Transverse colon (tissue), 4 donors: ENCODE measurements around the gene CDH11. TPM values are rescaled to one million over a fixed set of nuclear protein-coding genes. Genes with fewer than 3 reads are reported as not detected.
A peak's percentile ranks its signal among the peaks of the same experiment; 100 is the strongest.

Experiments used
- DNase-seq: peaks from one replicate; pipeline ENCODE4 v3.0.0-alpha.2; 2019
- H3K27ac ChIP-seq, 4 donors: fragments of 200-600 bp; sonication (generic); 2 replicates each; pipeline ENCODE4 v1.5.1; 2016 to 2018; ENCODE audit warnings: inconsistent platforms in 4 of 4
- H3K27me3 ChIP-seq: fragments of 200-600 bp; sonication (generic); 2 replicates; pipeline ENCODE4 v1.5.1; 2017; ENCODE audit warnings: inconsistent platforms
- H3K36me3 ChIP-seq, 4 donors: fragments of 200-600 bp; sonication (generic); 2 replicates each; pipeline ENCODE4 v1.5.1; 2017 to 2019; ENCODE audit warnings: inconsistent platforms in 4 of 4
- H3K4me1 ChIP-seq, 4 donors: fragments of 200-600 bp; sonication (generic); 2 replicates each; pipeline ENCODE4 v1.5.1; 2017 to 2020; ENCODE audit warnings: inconsistent platforms in 4 of 4
- H3K4me3 ChIP-seq, 4 donors: fragments of 200-600 bp; sonication (generic); 1 replicate in 1 of 4; 2 replicates in 3 of 4; pipeline versions ENCODE4 v1.5.1 to v1.6.1; 2017 to 2019; ENCODE audit warnings: inconsistent platforms in 4 of 4
- H3K9me3 ChIP-seq, 2 donors: fragments of 200-600 bp; sonication (generic); 2 replicates each; pipeline ENCODE4 v1.5.1; 2017 to 2019; ENCODE audit warnings: inconsistent platforms in 2 of 2
- CTCF ChIP-seq, 5 experiments: fragments of 200-600 bp in 3 of 5; fragments of 450-650 bp in 2 of 5; sonication (generic) in 3 of 5; IDR thresholded peaks; 1 replicate in 2 of 5; 2 replicates in 3 of 5; pipeline ENCODE4 v1.5.1; 2016 to 2017; ENCODE audit warnings: antibody characterized with exemption in 5 of 5, inconsistent platforms in 3 of 5, mild to moderate bottlenecking in 2 of 5, moderate library complexity in 1 of 5
- EP300 ChIP-seq: sonication (generic); formaldehyde crosslinking; IDR thresholded peaks from one replicate; pipeline ENCODE4 v1.6.1; 2017; ENCODE audit warnings: antibody characterized with exemption, low read depth
- POLR2A ChIP-seq: fragments of 450-650 bp; IDR thresholded peaks from one replicate; pipeline ENCODE4 v1.6.1; 2016; ENCODE audit warnings: antibody characterized with exemption, mild to moderate bottlenecking, moderate library complexity
- POLR2AphosphoS5 ChIP-seq, 3 donors: sonication (generic); formaldehyde crosslinking; IDR thresholded peaks; one replicate each; pipeline ENCODE4 v1.6.1; 2016; ENCODE audit warnings: antibody characterized with exemption in 3 of 3
- WGBS, 2 donors: methylation state at CpG; one replicate each; pipeline ENCODE4 v1.1.5; 2018; ENCODE audit warnings: low coverage in 1 of 2; 5-methylcytosine and 5-hydroxymethylcytosine counted together
- in situ Hi-C, 4 donors: fragments of 200-750 bp; cut with MboI; loops; one replicate each; pipeline versions ENCODE4 v1.15.0 to v1.15.1; 2017; ENCODE audit warnings: low sequenced_read_pairs in 3 of 4, low pct_ligation_motif_present in 1 of 4, low pct_unique_long_range_greater_than_20kb in 1 of 4
- intact Hi-C: fragments of 100-400 bp; cut with DNase I; formaldehyde crosslinking; loops from one replicate; pipeline ENCODE4 v1.15.1; 2023; ENCODE audit warnings: low total_unique reads
- total RNA-seq, 4 donors: library from RNA; depleted of rRNA; stranded (reverse); fragments of >200 nt; gene quantifications; one replicate each; pipeline ENCODE4 v1.1.0, GENCODE V29; 2016

Gene CDH11
- total RNA-seq, 4 donors from 2014 or later: 8.2 to 141 (median 9.2) TPM

GRCh38 chr16:64983963-64984362, 137.9 kb downstream of the CDH11 start:
- intact Hi-C loops (no loop called here), in situ Hi-C loops (no loop called here)
- TF ChIP-seq POLR2A: no peak
- peak in 2 of 5 experiments; percentile 29 to 30 for TF ChIP-seq CTCF (IDR thresholded peaks at IDR 0.05)
- 18% methylated on average over 2 of the region's 2 CpGs; no CpG with 5 or more reads in 1 of the 2 donors for WGBS, 2 donors
- H3K9me3 ChIP-seq: no peaks in the 10 kb centered on the region
- H3K27me3 ChIP-seq: no peaks in the 10 kb centered on the region
- H3K36me3 ChIP-seq: no peaks in the 10 kb centered on the region
- H3K27ac ChIP-seq: no peak overlapping the region
- no peak for DNase-seq
- no peak overlapping the region for H3K4me3 ChIP-seq
- no peaks in the 10 kb centered on the region for H3K4me1 ChIP-seq

DNA sequence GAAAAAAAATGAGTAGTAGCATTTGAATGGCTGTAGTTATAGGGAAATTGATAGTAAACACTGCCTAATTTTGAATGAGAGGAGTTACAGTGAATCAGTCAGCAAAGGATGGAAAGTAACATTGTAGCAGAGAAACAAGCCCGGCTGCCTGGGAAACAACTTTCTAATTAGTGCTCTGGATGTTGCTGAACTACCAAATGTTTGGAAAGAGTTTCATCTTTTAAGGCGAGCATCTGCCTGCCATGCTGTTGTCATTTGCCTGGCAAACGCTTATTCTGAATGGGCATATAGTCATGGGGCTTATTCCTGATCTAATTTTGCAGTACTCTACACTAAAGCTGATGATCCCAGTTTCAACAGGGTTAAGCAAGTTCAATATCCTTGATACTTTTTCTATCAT, 138.6 kb downstream of the CDH11 start:
- H3K4me3 ChIP-seq: no peak overlapping the region
- H3K27ac ChIP-seq: no peak overlapping the region
- TF ChIP-seq POLR2AphosphoS5 (IDR thresholded peaks at IDR 0.05) (no peak), EP300 (no peak), POLR2A (no peak), CTCF (IDR thresholded peaks at IDR 0.05) (no peak)
- intact Hi-C loops (no loop called here), in situ Hi-C loops (no loop called here)
- 74 to 80% methylated on average over 2 to 3 of the region's 3 CpGs for WGBS, 2 donors
- H3K36me3 ChIP-seq: no peaks in the 10 kb centered on the region
- no peaks in the 10 kb centered on the region for H3K4me1 ChIP-seq
- DNase-seq: no peak
- no peaks in the 10 kb centered on the region for H3K27me3 ChIP-seq
- H3K9me3 ChIP-seq: no peaks in the 10 kb centered on the region

DNA sequence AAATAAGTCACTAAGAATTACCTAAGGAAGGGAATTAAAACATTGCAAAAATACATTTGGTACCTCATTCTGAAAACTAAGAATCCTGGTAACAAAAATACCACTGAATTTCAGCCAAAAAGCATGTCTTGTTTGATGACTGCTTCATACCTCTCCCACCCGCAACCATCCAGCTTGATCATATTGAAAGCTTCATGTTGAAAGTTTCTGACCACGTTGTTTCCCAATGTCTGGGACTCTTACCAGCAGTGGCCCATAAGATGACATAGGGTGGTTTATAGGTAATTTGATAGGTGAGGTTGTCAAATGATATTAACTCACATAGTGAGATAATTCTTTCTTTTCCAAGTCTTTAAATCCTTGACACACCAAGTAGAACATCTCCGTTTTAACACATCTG, 139.3 kb downstream of the CDH11 start:
- H3K27ac ChIP-seq: no peak overlapping the region
- H3K4me1 ChIP-seq: no peaks in the 10 kb centered on the region
- intact Hi-C loops: no loop called here
- H3K27me3 ChIP-seq: no peaks in the 10 kb centered on the region
- 72 to 91% methylated on average over 2 to 3 of the region's 3 CpGs for WGBS, 2 donors
- H3K9me3 ChIP-seq: no peaks in the 10 kb centered on the region
- no peak overlapping the region for H3K4me3 ChIP-seq
- H3K36me3 ChIP-seq: no peaks in the 10 kb centered on the region
- in situ Hi-C loops: no loop called here
- no peak for TF ChIP-seq EP300
- no peak for TF ChIP-seq POLR2A
- no peak for TF ChIP-seq POLR2AphosphoS5 (IDR thresholded peaks at IDR 0.05)
- TF ChIP-seq CTCF (IDR thresholded peaks at IDR 0.05): no peak
- no peak for DNase-seq

- in situ Hi-C loops: no loop called here
- 66 to 77% methylated on average over 5 to 11 of the region's 11 CpGs for WGBS, 2 donors
- Histone ChIP-seq H3K4me1 (no peaks in the 10 kb centered on the region), H3K27ac (no peak overlapping the region), H3K4me3 (no peak overlapping the region), H3K27me3 (no peaks in the 10 kb centered on the region), H3K9me3 (no peaks in the 10 kb centered on the region), H3K36me3 (no peaks in the 10 kb centered on the region)
- no peak for DNase-seq
- intact Hi-C loops: no loop called here
- TF ChIP-seq POLR2AphosphoS5 (IDR thresholded peaks at IDR 0.05) (no peak), CTCF (IDR thresholded peaks at IDR 0.05) (no peak), POLR2A (no peak), EP300 (no peak)
Observed at GRCh38 chr16:64981568-64982281, 140.1 kb downstream of the CDH11 start.
